CD4-positive, alpha-beta memory T cell (primary cell): Measurements from ENCODE around the gene CACNA1D. TPM values are rescaled to one million over a fixed set of nuclear protein-coding genes. Genes with fewer than 3 reads are reported as not detected.

ENCODE experiments used
- CTCF ChIA-PET: fragments of 350-600 bp; sonication (Branson Sonifier 250); formaldehyde crosslinking; loops from one replicate; lab custom pipeline; 2021; ENCODE audit warnings: inconsistent platforms; ENCODE audit not compliant: partially characterized antibody; lab: Charles Lee
- POLR2A ChIA-PET: fragments of 350-600 bp; sonication (Branson Sonifier 250); formaldehyde crosslinking; loops from one replicate; lab custom pipeline; 2021; ENCODE audit not compliant: partially characterized antibody; lab: Charles Lee
- DNase-seq, 5 donors: peaks; one replicate each; pipeline versions ENCODE4 v3.0.0 to v3.0.0-alpha.2; 2020 to 2022; ENCODE audit warnings: mixed read lengths in 1 of 5
- H3K27ac ChIP-seq: one replicate; pipeline ENCODE4 v1.7.0; 2013; ENCODE audit warnings: low read depth, low read length
- H3K27me3 ChIP-seq: 2 replicates; pipeline ENCODE4 v1.7.0; 2013; ENCODE audit warnings: mild to moderate bottlenecking, low read length, moderate library complexity; ENCODE audit not compliant: insufficient read depth
- H3K36me3 ChIP-seq: 2 replicates; pipeline ENCODE4 v1.7.0; 2013; ENCODE audit warnings: mild to moderate bottlenecking, low read length, moderate library complexity; ENCODE audit not compliant: insufficient read depth
- H3K4me1 ChIP-seq: 2 replicates; pipeline ENCODE4 v1.7.0; 2013; ENCODE audit warnings: mild to moderate bottlenecking, low read length, moderate library complexity; ENCODE audit not compliant: insufficient read depth
- H3K4me3 ChIP-seq, 2 donors: one replicate each; pipeline ENCODE4 v1.7.0; 2013; ENCODE audit warnings: low read length in 2 of 2, mild to moderate bottlenecking in 1 of 2
- H3K9me3 ChIP-seq, 2 donors: one replicate each; pipeline ENCODE4 v1.7.0; 2013; ENCODE audit warnings: low read length in 2 of 2, control low read depth in 1 of 2; ENCODE audit not compliant: control insufficient read depth in 1 of 2
- H3K27ac Mint-ChIP-seq, 7 donors: one replicate each; pipeline ENCODE4 v1.8.0; 2020 to 2021; ENCODE audit warnings: mixed read lengths in 7 of 7, mild to moderate bottlenecking in 6 of 7, inconsistent platforms in 3 of 7, moderate library complexity in 3 of 7
- H3K27me3 Mint-ChIP-seq, 2 donors: one replicate each; pipeline ENCODE4 v1.8.0; 2020 to 2021; ENCODE audit warnings: mixed read lengths in 2 of 2
- H3K36me3 Mint-ChIP-seq, 2 donors: one replicate each; pipeline ENCODE4 v1.8.0; 2020 to 2021; ENCODE audit warnings: mixed read lengths in 2 of 2, inconsistent platforms in 1 of 2, mild to moderate bottlenecking in 1 of 2
- H3K4me1 Mint-ChIP-seq, 4 donors: one replicate each; pipeline ENCODE4 v1.8.0; 2020 to 2021; ENCODE audit warnings: mixed read lengths in 4 of 4, mild to moderate bottlenecking in 1 of 4
- H3K4me3 Mint-ChIP-seq, 8 donors: one replicate each; pipeline ENCODE4 v1.8.0; 2020 to 2021; ENCODE audit warnings: mixed read lengths in 8 of 8, mild to moderate bottlenecking in 7 of 8, moderate library complexity in 6 of 8, inconsistent platforms in 3 of 8
- H3K9me3 Mint-ChIP-seq, 8 donors: one replicate each; pipeline ENCODE4 v1.8.0; 2020 to 2021; ENCODE audit warnings: mixed read lengths in 8 of 8, mild to moderate bottlenecking in 5 of 8, inconsistent platforms in 3 of 8, moderate library complexity in 1 of 8
- intact Hi-C: fragments of 100-400 bp; cut with micrococcal nuclease; formaldehyde crosslinking; loops from one replicate; pipeline ENCODE4 v1.15.1; 2023
- polyA plus RNA-seq, 2 donors: library from polyadenylated mRNA; unstranded; fragments of 300-500 nt; fragmentation: Illumina TruSeq; gene quantifications; one replicate each; pipeline ENCODE4 v1.2.3, GENCODE V29; 2021
- total RNA-seq, 2 experiments: library from RNA; stranded (reverse); gene quantifications; one replicate each; pipeline ENCODE4 v1.2.3, GENCODE V29; 2021

CACNA1D gene
- total and polyA plus RNA-seq, 4 experiments from 2014 or later: 0.06 TPM; not detected in 3

GRCh38 chr3:53613125-53613524 lies 118.7 kb downstream of the CACNA1D start:
- H3K27ac Mint-ChIP-seq: peak overlapping the region in 1 of 7 donors; percentile 32
- POLR2A ChIA-PET: no interaction called here
- no peaks in the 10 kb centered on the region for H3K4me1 ChIP-seq
- H3K27me3 Mint-ChIP-seq: peaks cover 17 to 19% of the 10 kb centered on the region in 2 donors
- H3K4me3 ChIP-seq: no peak overlapping the region
- no peak overlapping the region for H3K27ac ChIP-seq
- H3K9me3 ChIP-seq: no peaks in the 10 kb centered on the region
- no peaks in the 10 kb centered on the region for H3K36me3 Mint-ChIP-seq
- no peak for DNase-seq
- H3K4me3 Mint-ChIP-seq: no peak overlapping the region
- H3K36me3 ChIP-seq: no peaks in the 10 kb centered on the region
- intact Hi-C loops: no loop called here
- no peaks in the 10 kb centered on the region for H3K4me1 Mint-ChIP-seq
- CTCF ChIA-PET: no interaction called here
- H3K27me3 ChIP-seq: peaks cover 4% of the 10 kb centered on the region
- H3K9me3 Mint-ChIP-seq: peaks cover 0 to 3% (median 2%) of the 10 kb centered on the region in 8 donors

GRCh38 chr3:53614307-53614706 lies 119.9 kb downstream of the CACNA1D start:
- peaks cover 19 to 22% of the 10 kb centered on the region in 2 donors for H3K27me3 Mint-ChIP-seq
- POLR2A ChIA-PET: no interaction called here
- no peak overlapping the region for H3K27ac ChIP-seq

GRCh38 chr3:53616321-53616720 lies 121.9 kb downstream of the CACNA1D start:
- H3K4me1 ChIP-seq: no peaks in the 10 kb centered on the region
- H3K27me3 Mint-ChIP-seq: peaks cover 16 to 24% of the 10 kb centered on the region in 2 donors
- H3K27ac ChIP-seq: no peak overlapping the region
- H3K27ac Mint-ChIP-seq: peak overlapping the region in 1 of 7 donors; percentile 9
- intact Hi-C loops: no loop called here
- DNase-seq: no peak
- H3K4me3 Mint-ChIP-seq: no peak overlapping the region
- no peaks in the 10 kb centered on the region for H3K9me3 Mint-ChIP-seq
- H3K4me1 Mint-ChIP-seq: no peaks in the 10 kb centered on the region
- H3K4me3 ChIP-seq: no peak overlapping the region
- H3K36me3 Mint-ChIP-seq: no peaks in the 10 kb centered on the region
- H3K27me3 ChIP-seq: no peaks in the 10 kb centered on the region
- no peaks in the 10 kb centered on the region for H3K36me3 ChIP-seq
- ChIA-PET CTCF (no interaction called here), POLR2A (no interaction called here)
- no peaks in the 10 kb centered on the region for H3K9me3 ChIP-seq

More at GRCh38 chr3:53614307-53614706, 119.9 kb downstream of the CACNA1D start:
- H3K4me1 Mint-ChIP-seq: no peaks in the 10 kb centered on the region
- peaks cover 0 to 3% (median 0%) of the 10 kb centered on the region in 8 donors for H3K9me3 Mint-ChIP-seq
- no peaks in the 10 kb centered on the region for H3K4me1 ChIP-seq
- H3K4me3 Mint-ChIP-seq: no peak overlapping the region
- no peaks in the 10 kb centered on the region for H3K9me3 ChIP-seq
- peaks cover 4% of the 10 kb centered on the region for H3K27me3 ChIP-seq
- no peak for DNase-seq
- no peak overlapping the region for H3K4me3 ChIP-seq
- no peak overlapping the region for H3K27ac Mint-ChIP-seq
- no peaks in the 10 kb centered on the region for H3K36me3 ChIP-seq
- intact Hi-C loops: no loop called here
- no peaks in the 10 kb centered on the region for H3K36me3 Mint-ChIP-seq
- CTCF ChIA-PET: no interaction called here

- Mint-ChIP-seq H3K4me1 (no peaks in the 10 kb centered on the region), H3K36me3 (no peaks in the 10 kb centered on the region), H3K27me3 (peaks cover 14 to 24% of the 10 kb centered on the region in 2 donors), H3K9me3 (no peaks in the 10 kb centered on the region), H3K27ac (no peak overlapping the region), H3K4me3 (no peak overlapping the region)
- POLR2A ChIA-PET: no interaction called here
- Histone ChIP-seq H3K27ac (no peak overlapping the region), H3K4me3 (no peak overlapping the region), H3K27me3 (no peaks in the 10 kb centered on the region), H3K36me3 (no peaks in the 10 kb centered on the region), H3K9me3 (no peaks in the 10 kb centered on the region), H3K4me1 (no peaks in the 10 kb centered on the region)
- CTCF ChIA-PET: no interaction called here
- DNase-seq: no peak
- intact Hi-C loops: no loop called here
Observed at GRCh38 chr3:53616971-53617892, 122.8 kb downstream of the CACNA1D start.

- H3K27ac Mint-ChIP-seq: no peak overlapping the region
- no peak overlapping the region for H3K27ac ChIP-seq
- H3K9me3 Mint-ChIP-seq: no peaks in the 10 kb centered on the region
- no peak overlapping the region for H3K4me3 Mint-ChIP-seq
- H3K4me3 ChIP-seq: no peak overlapping the region
- intact Hi-C loops: no loop called here
- H3K27me3 Mint-ChIP-seq: peaks cover 13 to 24% of the 10 kb centered on the region in 2 donors
- H3K27me3 ChIP-seq: no peaks in the 10 kb centered on the region
- H3K36me3 Mint-ChIP-seq: no peaks in the 10 kb centered on the region
- no peak for DNase-seq
- no peaks in the 10 kb centered on the region for H3K4me1 Mint-ChIP-seq
- H3K36me3 ChIP-seq: no peaks in the 10 kb centered on the region
- ChIA-PET CTCF (no interaction called here), POLR2A (no interaction called here)
- H3K4me1 ChIP-seq: no peaks in the 10 kb centered on the region
- no peaks in the 10 kb centered on the region for H3K9me3 ChIP-seq
Observed at GRCh38 chr3:53617893-53618523, 123.6 kb downstream of the CACNA1D start.

- H3K4me1 ChIP-seq: no peaks in the 10 kb centered on the region
- H3K27me3 Mint-ChIP-seq: peaks cover 11 to 24% of the 10 kb centered on the region in 2 donors
- no peaks in the 10 kb centered on the region for H3K9me3 ChIP-seq
- CTCF ChIA-PET: no interaction called here
- no peaks in the 10 kb centered on the region for H3K9me3 Mint-ChIP-seq
- no peaks in the 10 kb centered on the region for H3K36me3 ChIP-seq
- no peaks in the 10 kb centered on the region for H3K27me3 ChIP-seq
- H3K27ac Mint-ChIP-seq: no peak overlapping the region
- H3K4me3 Mint-ChIP-seq: no peak overlapping the region
- no peaks in the 10 kb centered on the region for H3K36me3 Mint-ChIP-seq
- POLR2A ChIA-PET: no interaction called here
- no peaks in the 10 kb centered on the region for H3K4me1 Mint-ChIP-seq
- H3K4me3 ChIP-seq: no peak overlapping the region
- no peak overlapping the region for H3K27ac ChIP-seq
- no peak for DNase-seq
- intact Hi-C loops: no loop called here
Observed at GRCh38 chr3:53618524-53618906, 124.1 kb downstream of the CACNA1D start.

- H3K27ac ChIP-seq: no peak overlapping the region
- no peak for DNase-seq
- no peaks in the 10 kb centered on the region for H3K4me1 ChIP-seq
- H3K4me3 Mint-ChIP-seq: no peak overlapping the region
- H3K9me3 ChIP-seq: no peaks in the 10 kb centered on the region
- H3K9me3 Mint-ChIP-seq: peaks cover 0 to under 1% (median 0%) of the 10 kb centered on the region in 8 donors
- CTCF ChIA-PET: no interaction called here
- intact Hi-C loops: no loop called here
- H3K36me3 ChIP-seq: no peaks in the 10 kb centered on the region
- no peaks in the 10 kb centered on the region for H3K4me1 Mint-ChIP-seq
- no peaks in the 10 kb centered on the region for H3K36me3 Mint-ChIP-seq
- POLR2A ChIA-PET: no interaction called here
- no peaks in the 10 kb centered on the region for H3K27me3 ChIP-seq
- H3K4me3 ChIP-seq: no peak overlapping the region
- peaks cover 9 to 24% of the 10 kb centered on the region in 2 donors for H3K27me3 Mint-ChIP-seq
- H3K27ac Mint-ChIP-seq: no peak overlapping the region
Observed at GRCh38 chr3:53618936-53619335, 124.5 kb downstream of the CACNA1D start.
